HG02759 (cell line): ENCODE results near the gene EVX1.

Experiments
- ATAC-seq: cut with Tn5 transposase; IDR thresholded peaks from one replicate; pipeline ENCODE4 v1.9.1; 2021; ENCODE audit warnings: mild to moderate bottlenecking, moderate library complexity; ENCODE audit not compliant: unreplicated experiment

Gene EVX1

GRCh38 chr7:27242555-27243339, at the start of gene EVX1:
Gene EVX1 (plus strand): TSS chr7:27242802. CDS start chr7:27243031, 229 bp downstream.
- ATAC-seq, result no peak

- no peak for ATAC-seq
These were observed 49.1 kb upstream of the EVX1 start for GRCh38 chr7:27193335-27194001.

GRCh38 chr7:27194002-27194352, 48.6 kb upstream of the EVX1 start:
- ATAC-seq, result no peak

- no peak for ATAC-seq
These were observed 47.8 kb upstream of the EVX1 start for GRCh38 chr7:27194686-27195379.

GRCh38 chr7:27196287-27196767, 46.3 kb upstream of the EVX1 start:
- no peak for ATAC-seq

- ATAC-seq, result no peak
These were observed 45.2 kb upstream of the EVX1 start for GRCh38 chr7:27197137-27198042.

- ATAC-seq, result no peak
These were observed 44.3 kb upstream of the EVX1 start for GRCh38 chr7:27198138-27198841.

GRCh38 chr7:27198871-27199801, 43.5 kb upstream of the EVX1 start:
- ATAC-seq, result peak; percentile 21

- ATAC-seq, result peak; percentile 72
These were observed 42.5 kb upstream of the EVX1 start, which contains the start of gene HOXA13 for GRCh38 chr7:27199849-27200760. Gene HOXA13 (minus strand): TSS chr7:27200091. CDS start chr7:27200077, 14 bp downstream.

- ATAC-seq, result no peak
These were observed 41.6 kb upstream of the EVX1 start for GRCh38 chr7:27200761-27201579.

- ATAC-seq, result no peak
These were observed 41.0 kb upstream of the EVX1 start for GRCh38 chr7:27201580-27202017.

GRCh38 chr7:27202018-27202861, 40.4 kb upstream of the EVX1 start:
- ATAC-seq, result no peak

GRCh38 chr7:27202862-27203134, 39.8 kb upstream of the EVX1 start:
- ATAC-seq, result no peak

GRCh38 chr7:27203365-27203953, 39.1 kb upstream of the EVX1 start:
- ATAC-seq, result no peak

- ATAC-seq, result no peak
These were observed 38.5 kb upstream of the EVX1 start for GRCh38 chr7:27203964-27204594.
